ENCODE data around the gene KLHDC3.

The KLHDC3 gene

GRCh38 chr6:43013097-43013842, 779 bp upstream of the KLHDC3 start:
- peak overlapping the region; percentile 80 for H3K4me3 ChIP-seq (ENCODE audit: control insufficient read depth, low read depth, low read length)
- peak; percentile 21 for DNase-seq (ENCODE audit: low read depth)
- TF ChIP-seq, protein P1, sequence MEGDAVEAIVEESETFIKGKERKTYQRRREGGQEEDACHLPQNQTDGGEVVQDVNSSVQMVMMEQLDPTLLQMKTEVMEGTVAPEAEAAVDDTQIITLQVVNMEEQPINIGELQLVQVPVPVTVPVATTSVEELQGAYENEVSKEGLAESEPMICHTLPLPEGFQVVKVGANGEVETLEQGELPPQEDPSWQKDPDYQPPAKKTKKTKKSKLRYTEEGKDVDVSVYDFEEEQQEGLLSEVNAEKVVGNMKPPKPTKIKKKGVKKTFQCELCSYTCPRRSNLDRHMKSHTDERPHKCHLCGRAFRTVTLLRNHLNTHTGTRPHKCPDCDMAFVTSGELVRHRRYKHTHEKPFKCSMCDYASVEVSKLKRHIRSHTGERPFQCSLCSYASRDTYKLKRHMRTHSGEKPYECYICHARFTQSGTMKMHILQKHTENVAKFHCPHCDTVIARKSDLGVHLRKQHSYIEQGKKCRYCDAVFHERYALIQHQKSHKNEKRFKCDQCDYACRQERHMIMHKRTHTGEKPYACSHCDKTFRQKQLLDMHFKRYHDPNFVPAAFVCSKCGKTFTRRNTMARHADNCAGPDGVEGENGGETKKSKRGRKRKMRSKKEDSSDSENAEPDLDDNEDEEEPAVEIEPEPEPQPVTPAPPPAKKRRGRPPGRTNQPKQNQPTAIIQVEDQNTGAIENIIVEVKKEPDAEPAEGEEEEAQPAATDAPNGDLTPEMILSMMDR (conservative IDR thresholded peaks at IDR 0.05; ENCODE audit: control insufficient read depth, insufficient read depth, low read depth, low read length), result no peak

GRCh38 chr6:43014434-43014909, 423 bp downstream of the KLHDC3 start:
- TF ChIP-seq, protein P1 (conservative IDR thresholded peaks at IDR 0.05; ENCODE audit: control insufficient read depth, insufficient read depth, low read depth, low read length), result no peak
- peak overlapping the region; percentile 80 for H3K4me3 ChIP-seq (ENCODE audit: control insufficient read depth, low read depth, low read length)
- DNase-seq (ENCODE audit: low read depth), result peak; percentile 45

DNA sequence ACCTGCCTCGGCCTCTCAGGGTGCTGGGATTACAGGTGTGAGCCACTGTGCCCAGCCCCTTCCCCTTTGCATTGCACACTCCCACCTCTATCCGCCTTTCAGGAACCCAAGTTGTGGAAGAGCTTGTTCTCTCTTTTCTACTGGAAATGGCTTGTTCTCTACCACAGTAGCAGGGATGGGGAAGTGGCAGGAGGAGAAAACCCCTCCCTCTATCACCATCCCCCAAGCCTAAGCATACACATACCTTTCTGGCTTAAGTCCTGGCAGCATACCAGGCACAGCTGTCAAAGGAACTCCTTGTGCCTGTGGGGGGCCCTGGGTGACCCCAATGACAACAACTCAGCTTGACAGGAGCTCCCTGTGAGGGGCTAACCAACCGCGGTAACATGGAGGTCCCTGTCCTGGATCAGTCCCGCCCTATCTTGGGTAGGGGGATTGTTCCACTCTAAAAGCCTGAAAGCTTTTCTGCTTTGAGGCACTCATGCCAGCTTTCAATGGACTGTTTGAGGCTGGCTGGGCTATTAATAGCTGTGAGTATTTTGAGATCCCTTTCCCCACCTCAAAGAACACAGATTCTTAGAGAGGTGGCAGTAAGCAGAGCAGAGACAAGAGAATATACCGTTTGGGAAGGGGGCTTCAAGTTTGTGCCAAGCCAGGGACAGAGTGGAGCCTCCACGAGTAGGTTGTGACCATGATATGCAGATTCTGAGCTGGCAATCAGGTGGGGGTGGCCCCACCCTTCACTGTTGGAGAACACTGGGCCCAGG, 2.3 kb downstream of the KLHDC3 start:
- no peak overlapping the region for H3K4me3 ChIP-seq (ENCODE audit: control insufficient read depth, low read depth, low read length)
- DNase-seq (ENCODE audit: low read depth), result no peak
- TF ChIP-seq, protein P1 (conservative IDR thresholded peaks at IDR 0.05; ENCODE audit: control insufficient read depth, insufficient read depth, low read depth, low read length), result no peak

GRCh38 chr6:43016943-43017334, 2.9 kb downstream of the KLHDC3 start:
- no peak for DNase-seq (ENCODE audit: low read depth)
- TF ChIP-seq, protein P1 (conservative IDR thresholded peaks at IDR 0.05; ENCODE audit: control insufficient read depth, insufficient read depth, low read depth, low read length), result no peak
- no peak overlapping the region for H3K4me3 ChIP-seq (ENCODE audit: control insufficient read depth, low read depth, low read length)

DNA sequence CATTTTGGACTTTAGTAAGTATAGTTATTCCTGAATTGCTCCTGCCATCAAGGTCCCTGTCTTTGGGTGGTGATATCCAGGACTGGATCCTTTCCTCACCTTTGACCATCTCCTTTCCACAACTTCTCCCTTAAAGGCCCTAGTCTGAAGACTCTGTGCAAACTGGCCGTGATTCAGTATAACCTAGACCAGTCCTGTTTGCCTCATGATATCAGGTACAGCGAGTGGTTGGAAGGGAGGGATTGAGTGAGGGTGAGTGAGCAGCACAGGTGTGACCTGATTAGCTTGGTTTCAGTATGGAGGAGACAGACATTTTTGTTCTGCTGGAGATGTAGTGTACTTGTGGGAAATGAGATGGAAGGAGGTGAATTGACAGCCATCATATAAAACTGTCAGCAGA, 5.1 kb downstream of the KLHDC3 start:
- H3K4me3 ChIP-seq (ENCODE audit: control insufficient read depth, low read depth, low read length), result no peak overlapping the region
- TF ChIP-seq, protein P1 (conservative IDR thresholded peaks at IDR 0.05; ENCODE audit: control insufficient read depth, insufficient read depth, low read depth, low read length), result no peak
- DNase-seq (ENCODE audit: low read depth), result no peak

GRCh38 chr6:43020052-43020705, 6.1 kb downstream of the KLHDC3 start:
- H3K4me3 ChIP-seq (ENCODE audit: control insufficient read depth, low read depth, low read length), result no peak overlapping the region
- TF ChIP-seq, protein P1 (conservative IDR thresholded peaks at IDR 0.05; ENCODE audit: control insufficient read depth, insufficient read depth, low read depth, low read length), result no peak
- DNase-seq (ENCODE audit: low read depth), result no peak
